GM18498 (cell line): Measurements from ENCODE around the gene TAS1R2.

Source experiments
- ATAC-seq: cut with Tn5 transposase; IDR thresholded peaks from one replicate; pipeline ENCODE4 v1.9.1; 2021; ENCODE audit warnings: mild to moderate bottlenecking, moderate library complexity; ENCODE audit not compliant: unreplicated experiment

The TAS1R2 gene

GRCh38 chr1:18803151-18803791, 56.2 kb downstream of the TAS1R2 start:
- no peak for ATAC-seq

DNA sequence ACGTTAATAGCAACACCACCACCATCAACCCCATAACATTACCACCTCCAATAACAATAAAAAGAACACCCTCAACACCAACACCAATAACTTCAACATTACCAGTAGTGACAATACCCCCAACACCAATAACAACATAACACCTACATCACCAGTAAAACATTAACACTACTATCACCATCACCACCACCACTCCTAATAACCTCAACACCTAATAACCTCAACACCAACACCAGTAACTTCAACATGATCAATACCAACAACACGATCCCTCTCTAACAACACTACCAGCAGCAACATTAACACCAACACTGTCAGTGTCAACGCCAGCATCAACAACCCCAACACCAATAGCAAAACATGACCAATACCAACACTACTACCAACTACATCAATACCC, 57.2 kb downstream of the TAS1R2 start:
- ATAC-seq: no peak

DNA sequence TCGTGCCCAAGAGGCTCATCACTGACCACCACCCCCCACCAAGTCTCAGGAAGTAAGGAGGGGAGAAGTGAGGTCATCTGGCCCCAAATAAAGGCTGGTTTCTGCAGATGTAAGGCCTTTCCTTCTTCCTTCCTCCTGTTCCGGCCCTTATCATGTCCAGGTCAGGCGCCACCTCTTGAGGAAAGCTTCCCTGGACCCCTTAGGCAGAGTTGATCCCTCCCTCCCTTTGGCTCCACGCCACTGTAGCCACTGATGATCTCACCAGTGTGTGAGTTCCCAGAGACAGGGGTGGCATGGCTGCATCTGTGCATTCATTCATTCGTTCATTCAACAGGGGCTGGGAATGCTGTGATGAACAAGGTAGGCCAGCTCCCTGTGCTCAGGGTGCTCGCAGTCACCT, 59.2 kb downstream of the TAS1R2 start:
- no peak for ATAC-seq

DNA sequence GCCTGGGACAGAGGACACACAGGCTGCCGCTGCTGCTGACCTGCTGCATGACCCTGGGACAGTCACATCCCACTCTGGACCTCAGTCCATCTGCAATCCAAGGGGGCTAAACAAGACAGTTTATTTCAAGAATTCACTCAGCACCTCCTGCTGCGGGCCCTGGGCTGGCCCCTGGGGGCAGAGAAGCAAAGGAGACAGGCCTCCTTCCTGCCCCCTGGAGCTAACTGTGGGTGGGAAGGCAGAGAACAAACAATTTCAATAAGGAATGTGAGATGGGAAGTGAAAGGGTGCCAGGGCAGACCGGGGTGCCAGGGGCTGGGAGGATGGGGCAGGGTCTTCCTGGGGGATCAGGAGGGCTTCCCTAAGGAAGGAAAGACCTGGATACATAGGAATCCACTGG, 60.0 kb downstream of the TAS1R2 start:
- ATAC-seq: no peak

DNA sequence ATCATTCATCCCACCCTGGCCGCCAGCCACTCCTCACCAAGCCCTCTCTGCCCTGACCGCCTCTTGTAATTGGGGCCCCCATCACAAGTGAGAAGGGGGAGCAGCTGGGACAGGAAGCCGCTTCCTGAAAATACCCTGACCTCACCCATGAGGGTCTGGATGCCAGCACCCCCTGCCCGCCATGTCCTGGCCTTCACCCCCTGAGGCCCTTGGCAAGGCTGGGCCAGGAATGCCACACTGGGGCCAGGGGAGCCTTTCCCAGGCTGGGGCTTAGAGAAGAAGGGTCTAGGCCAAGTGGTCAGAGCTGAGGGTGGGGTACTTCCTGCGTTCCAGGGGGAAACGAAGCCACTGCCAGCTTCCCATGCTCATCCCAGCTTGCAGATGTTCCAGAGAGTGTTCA, 60.5 kb downstream of the TAS1R2 start:
- no peak for ATAC-seq

- ATAC-seq: no peak
Measured at GRCh38 chr1:18798533-18798932, 60.9 kb downstream of the TAS1R2 start.

DNA sequence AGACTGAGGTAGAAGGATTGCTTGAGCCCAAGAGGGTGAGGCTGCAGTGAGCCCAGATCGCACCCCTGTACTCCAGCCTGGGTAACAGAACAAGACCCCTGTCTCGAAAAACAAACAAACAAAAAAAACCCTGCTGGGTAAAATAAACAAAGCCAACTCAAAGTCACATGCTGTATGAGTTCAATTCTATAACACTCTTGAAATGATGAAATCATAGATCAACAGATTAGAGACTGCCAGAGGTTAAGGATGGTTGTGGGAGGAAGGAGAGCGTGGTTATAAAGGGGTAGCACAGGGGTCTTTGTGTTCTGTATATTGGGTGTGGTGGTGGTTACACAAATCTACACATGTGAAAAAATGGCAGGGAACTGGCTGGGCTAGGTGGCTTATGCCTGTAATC, 62.5 kb downstream of the TAS1R2 start:
- no peak for ATAC-seq

DNA sequence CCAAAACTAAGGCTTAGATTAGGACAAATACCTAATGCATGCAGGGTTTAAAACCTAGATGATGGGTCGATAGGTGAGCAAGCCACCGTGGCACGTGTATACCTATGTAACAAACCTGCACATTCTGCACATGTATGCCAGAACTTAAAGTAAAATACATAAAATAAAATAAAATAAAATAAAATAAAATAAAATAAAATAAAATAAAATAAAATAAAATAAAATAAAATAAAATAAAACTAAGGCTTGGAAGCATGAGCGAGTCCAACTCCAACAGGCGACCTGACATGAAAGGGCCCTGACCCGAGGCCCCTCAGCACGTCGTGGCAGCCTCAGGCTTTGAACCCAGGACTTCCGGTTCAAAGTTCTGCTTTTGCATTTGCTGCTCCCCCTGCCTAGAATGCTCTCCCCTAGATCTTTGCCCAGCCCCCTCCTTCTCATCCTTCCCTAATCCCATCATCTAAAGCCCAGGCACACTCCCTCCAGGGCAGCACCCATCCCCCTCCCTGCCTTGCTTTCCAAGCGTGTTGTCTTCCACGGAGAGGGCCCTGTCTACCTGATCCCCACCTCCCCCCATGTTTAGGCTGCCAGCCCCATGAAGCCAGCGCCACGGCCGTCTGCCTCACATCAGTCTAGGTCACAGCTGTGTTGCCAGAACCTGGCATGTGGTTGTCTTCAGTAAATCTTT, 64.3 kb downstream of the TAS1R2 start:
- no peak for ATAC-seq

GRCh38 chr1:18794561-18794960, 64.9 kb downstream of the TAS1R2 start:
- no peak for ATAC-seq

- no peak for ATAC-seq
Measured at GRCh38 chr1:18794051-18794450, 65.4 kb downstream of the TAS1R2 start.

- ATAC-seq: no peak
Measured at GRCh38 chr1:18793164-18793563, 66.3 kb downstream of the TAS1R2 start.

DNA sequence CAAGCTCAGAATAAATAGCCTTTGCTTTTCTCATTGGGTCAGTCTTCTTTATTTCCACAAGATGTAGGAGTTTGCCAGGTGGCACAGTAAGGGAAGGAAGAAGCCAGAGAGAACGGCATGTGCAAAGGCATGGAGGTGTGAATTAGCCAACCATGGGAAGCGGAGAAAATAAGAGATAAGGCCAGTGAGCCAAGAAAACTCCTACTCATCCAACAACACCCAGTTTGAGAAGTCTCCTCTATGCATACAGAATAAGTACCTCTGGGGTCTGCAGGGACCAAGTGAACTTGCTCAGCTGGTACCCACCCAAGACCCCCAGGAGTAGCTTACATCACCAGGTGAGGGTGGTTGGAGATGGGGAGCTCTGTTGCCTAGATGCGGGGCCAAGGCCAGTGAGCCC, 66.7 kb downstream of the TAS1R2 start:
- ATAC-seq: no peak
